IPS DF 19.7 (cell line): ENCODE measurements around the gene TNFSF13B.
"Not testable (repeated sequence)": the region's sequence is repeated elsewhere in the genome, so short reads cannot be mapped to it uniquely, and the experiment has no call there.

Source experiments
- DNase-seq: peaks from one replicate; pipeline ENCODE4 v3.0.0-alpha.2; 2013; ENCODE audit warnings: low read depth, low spot score

Gene TNFSF13B

GRCh38 chr13:108269601-108270328 is at the start of gene TNFSF13B:
Gene TNFSF13B (plus strand): TSS chr13:108269718. CDS start chr13:108269896, 178 bp downstream.
- no peak for DNase-seq

- DNase-seq = no peak
Measured at GRCh38 chr13:108220041-108220440, 49.5 kb upstream of the TNFSF13B start.

GRCh38 chr13:108223687-108224503 is 45.6 kb upstream of the TNFSF13B start:
- DNase-seq = no peak

- DNase-seq = no peak
Measured at GRCh38 chr13:108225440-108225839, 44.1 kb upstream of the TNFSF13B start.

GRCh38 chr13:108226184-108226583 is 43.3 kb upstream of the TNFSF13B start:
- DNase-seq = no peak

DNA sequence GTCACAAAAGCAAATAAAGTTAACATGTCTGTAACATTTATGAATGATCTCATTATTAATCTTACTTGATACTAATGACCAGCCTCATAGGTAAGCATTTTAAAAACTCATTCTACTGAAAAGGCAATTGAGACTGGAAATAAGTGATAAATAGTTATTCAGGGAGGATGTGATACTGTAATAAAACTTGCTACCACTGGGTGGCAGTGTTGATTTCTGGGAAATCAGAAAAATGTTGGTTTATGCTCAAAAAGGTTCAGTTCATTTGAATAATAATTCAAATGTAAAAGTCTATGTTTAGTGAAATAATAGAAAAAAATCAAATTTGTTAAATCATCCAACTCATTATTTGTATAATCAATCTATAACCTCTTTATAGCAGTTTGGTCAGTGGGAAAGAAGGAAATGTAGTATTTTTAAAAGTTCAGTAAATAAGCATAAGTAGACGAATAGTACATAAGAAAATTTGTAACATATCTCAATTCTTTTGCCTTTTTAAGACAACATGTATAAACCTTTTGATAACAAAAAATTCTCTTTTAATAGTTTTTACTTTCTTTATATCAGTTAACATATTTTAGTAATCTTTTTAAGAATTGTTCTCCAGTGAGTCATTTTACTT is 41.8 kb upstream of the TNFSF13B start:
- no peak for DNase-seq

GRCh38 chr13:108230377-108230776 is 39.1 kb upstream of the TNFSF13B start:
- DNase-seq = no peak

DNA sequence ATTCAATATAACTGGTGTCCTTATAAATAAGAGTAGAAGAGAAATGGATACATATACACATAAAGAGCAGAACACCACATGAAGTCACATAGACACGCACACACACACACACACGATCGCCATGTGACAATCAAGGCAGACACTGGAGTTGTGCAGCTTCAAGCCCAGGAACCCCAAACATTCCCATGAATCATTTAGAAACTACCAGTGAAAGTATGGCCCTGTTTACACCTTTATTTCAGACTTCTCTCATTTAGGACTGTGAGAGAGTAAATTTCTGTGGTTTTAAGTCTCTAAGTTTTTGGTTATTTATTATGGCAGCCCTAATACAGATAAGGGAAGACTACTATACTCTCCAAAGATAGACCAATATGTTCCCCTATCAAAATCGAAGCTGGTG is 20.4 kb upstream of the TNFSF13B start:
- DNase-seq = no peak

- DNase-seq = no peak
Measured at GRCh38 chr13:108257248-108257647, 12.3 kb upstream of the TNFSF13B start.

DNA sequence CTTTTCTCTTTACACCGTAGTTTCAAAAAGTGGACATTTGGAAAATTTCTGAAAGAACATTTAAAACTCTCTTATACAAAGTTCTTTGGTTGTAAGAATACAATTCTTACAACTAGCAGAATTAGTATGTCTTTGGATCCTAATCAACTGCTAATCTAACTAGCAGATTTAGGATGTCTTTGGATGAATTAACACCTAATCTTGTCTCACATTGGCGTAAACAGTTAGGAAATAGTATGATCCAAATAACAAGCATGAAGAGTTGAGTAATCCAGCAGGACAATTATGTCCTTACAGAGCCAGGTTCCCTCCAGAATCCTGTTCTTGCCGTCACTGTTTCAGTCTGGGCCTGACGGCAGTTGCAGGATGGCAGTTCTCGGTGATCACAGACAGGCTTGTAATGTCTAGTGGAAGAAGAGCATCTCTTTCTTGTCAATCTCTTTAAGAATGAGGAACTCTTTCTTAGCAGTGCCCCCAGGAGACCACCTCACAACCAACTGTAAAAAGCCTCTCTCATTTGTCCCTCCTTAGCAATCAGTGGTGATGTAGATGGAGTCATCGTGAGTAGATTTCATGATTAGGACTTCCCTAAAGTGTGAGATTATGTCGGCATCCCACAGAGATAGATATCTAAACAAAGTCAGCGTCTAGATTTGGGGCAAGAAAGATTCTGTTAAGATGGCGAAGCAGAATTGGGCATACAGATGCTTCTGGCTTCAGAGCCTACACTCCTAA is 5.7 kb upstream of the TNFSF13B start:
- no peak for DNase-seq

- DNase-seq = no peak
Measured at GRCh38 chr13:108266321-108266990, 3.1 kb upstream of the TNFSF13B start.

DNA sequence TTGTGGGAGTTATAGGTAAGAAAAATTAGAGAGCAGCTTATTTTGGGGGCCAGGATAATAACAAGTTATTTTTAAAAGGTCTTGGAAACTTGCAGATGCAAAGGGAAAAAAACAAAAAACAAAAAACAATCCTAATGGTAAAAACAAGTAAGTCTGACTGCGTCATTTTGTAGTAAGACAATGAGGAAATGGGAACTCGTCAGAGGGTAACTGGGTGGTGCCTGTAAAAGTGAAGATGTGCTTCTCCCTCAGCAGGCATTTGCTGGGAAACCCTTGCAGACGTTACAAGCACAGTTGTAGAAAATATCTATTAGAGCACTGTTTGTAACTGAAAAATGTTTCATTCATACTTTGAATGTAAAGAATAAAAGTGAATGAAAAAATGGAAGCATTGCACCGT is 2.2 kb upstream of the TNFSF13B start:
- DNase-seq = no peak

DNA sequence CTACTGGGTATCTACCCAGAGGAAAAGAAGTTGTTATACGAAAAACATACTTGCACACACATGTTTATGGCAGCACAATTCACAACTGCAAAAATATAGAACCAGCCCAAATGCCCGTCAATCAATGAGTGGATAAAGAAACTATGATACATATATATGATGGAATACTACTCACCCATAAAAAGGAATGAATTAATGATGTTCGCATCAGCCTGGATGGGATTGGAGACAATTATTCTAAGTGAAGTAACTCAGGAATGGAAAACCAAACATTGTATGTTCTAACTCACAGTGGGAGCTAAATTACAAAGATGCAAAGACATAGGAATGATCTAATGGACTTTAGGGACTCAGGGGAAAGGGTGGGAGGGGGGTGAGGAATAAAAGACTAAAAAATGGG is 1.7 kb upstream of the TNFSF13B start:
- not testable (repeated sequence) for DNase-seq

DNA sequence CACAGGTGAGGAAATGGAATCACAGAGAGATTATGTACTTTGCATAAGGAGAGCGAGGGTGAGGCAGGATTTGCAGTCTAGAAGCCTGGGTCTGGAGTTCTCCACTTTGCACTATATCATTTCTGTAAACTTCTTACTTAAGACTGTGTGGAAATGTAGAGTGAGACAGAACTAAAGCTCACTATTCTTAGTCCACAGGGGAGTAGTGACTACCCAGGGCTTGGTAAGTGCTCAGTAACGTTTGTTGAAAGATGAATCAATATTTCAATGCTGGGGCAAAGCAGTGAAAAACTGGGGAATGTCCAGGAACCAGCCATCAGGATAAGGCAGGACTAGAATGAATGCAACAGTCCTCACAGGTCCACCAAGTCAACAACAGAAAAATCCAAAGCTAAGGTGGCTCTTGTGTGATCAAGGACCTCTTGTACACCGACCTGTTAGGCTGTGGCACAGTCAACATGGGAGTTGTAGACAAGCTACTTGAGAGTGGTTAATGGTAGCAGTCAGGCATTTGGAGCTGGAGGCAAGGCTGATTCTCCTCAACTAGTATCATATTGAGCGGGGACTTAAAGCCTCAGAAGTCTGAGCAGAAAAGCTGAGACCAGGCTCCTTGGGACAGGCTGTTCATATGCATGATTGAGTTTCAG is 929 bp upstream of the TNFSF13B start:
- no peak for DNase-seq

GRCh38 chr13:108270442-108270841 is 924 bp downstream of the TNFSF13B start:
- DNase-seq = no peak

DNA sequence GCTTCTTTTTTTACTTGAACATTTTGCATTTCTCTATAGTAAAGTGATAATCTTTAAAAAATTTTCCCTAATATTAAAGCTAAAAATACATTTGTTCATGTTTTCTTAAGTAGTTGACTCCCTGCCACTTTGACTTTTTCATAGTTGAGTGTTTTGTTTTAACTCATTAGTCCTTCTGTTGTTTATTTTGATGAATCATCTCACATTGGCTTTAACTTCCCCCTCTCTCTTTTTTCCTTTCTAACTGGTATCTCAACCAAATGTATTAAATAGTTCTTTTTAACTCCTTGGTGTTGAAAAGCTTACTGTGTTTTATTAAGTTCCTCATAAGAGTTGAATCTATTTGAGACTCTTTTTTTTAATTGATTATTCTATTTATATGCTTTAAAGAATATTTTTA is 2.8 kb downstream of the TNFSF13B start:
- DNase-seq = no peak

- DNase-seq = no peak
Measured at GRCh38 chr13:108273429-108274118, 4.1 kb downstream of the TNFSF13B start.

GRCh38 chr13:108274718-108275117 is 5.2 kb downstream of the TNFSF13B start:
- no peak for DNase-seq

- no peak for DNase-seq
Measured at GRCh38 chr13:108276060-108276459, 6.5 kb downstream of the TNFSF13B start.

- DNase-seq = no peak
Measured at GRCh38 chr13:108278466-108278865, 8.9 kb downstream of the TNFSF13B start.
